A549 (cell line): ENCODE results near the gene OR10G4.
"Not testable (repeated sequence)": the region's sequence is repeated elsewhere in the genome, so short reads cannot be mapped to it uniquely, and the experiment has no call there.

Source experiments
- JUNB ChIP-seq: fragments of >200 bp; sonication (Bioruptor Twin); formaldehyde crosslinking; IDR thresholded peaks from 2 replicates; pipeline ENCODE4 v1.6.1; 2016
- KDM1A ChIP-seq: fragments of 200-600 bp; sonication (generic); IDR thresholded peaks from 2 replicates; pipeline ENCODE4 v1.6.1; 2016; ENCODE audit warnings: low read depth, mild to moderate bottlenecking
- RNF2 ChIP-seq: fragments of 200-600 bp; sonication (generic); IDR thresholded peaks from 2 replicates; pipeline ENCODE4 v1.6.1; 2016; ENCODE audit warnings: low read depth, mild to moderate bottlenecking, antibody characterized with exemption, moderate library complexity, borderline replicate concordance
- TF ChIP-seq, protein P1 (sequence below): fragments of >200 bp; sonication (Bioruptor Twin); formaldehyde crosslinking; IDR thresholded peaks from 3 replicates; pipeline ENCODE4 v1.5.1; 2016
- TF ChIP-seq, protein P2 (sequence below): fragments of 200-600 bp; sonication (generic); IDR thresholded peaks from 2 replicates; pipeline ENCODE4 v1.6.1; 2016; ENCODE audit warnings: antibody characterized with exemption, mild to moderate bottlenecking, moderate library complexity
- TF ChIP-seq, protein P3 (sequence below): fragments of >200 bp; sonication (Bioruptor Twin); formaldehyde crosslinking; IDR thresholded peaks from 3 replicates; pipeline ENCODE4 v1.6.1; 2016
- TF ChIP-seq, protein P4 (sequence below): IDR thresholded peaks from 2 replicates; pipeline ENCODE4 v1.6.1; 2012

DNA sequence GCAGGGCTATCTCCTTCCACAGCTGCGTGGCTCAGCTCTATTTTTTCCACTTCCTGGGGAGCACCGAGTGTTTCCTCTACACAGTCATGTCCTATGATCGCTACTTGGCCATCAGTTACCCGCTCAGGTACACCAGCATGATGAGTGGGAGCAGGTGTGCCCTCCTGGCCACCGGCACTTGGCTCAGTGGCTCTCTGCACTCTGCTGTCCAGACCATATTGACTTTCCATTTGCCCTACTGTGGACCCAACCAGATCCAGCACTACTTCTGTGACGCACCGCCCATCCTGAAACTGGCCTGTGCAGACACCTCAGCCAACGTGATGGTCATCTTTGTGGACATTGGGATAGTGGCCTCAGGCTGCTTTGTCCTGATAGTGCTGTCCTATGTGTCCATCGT, 3.0 kb downstream of the OR10G4 start:
- TF ChIP-seq, protein P1, sequence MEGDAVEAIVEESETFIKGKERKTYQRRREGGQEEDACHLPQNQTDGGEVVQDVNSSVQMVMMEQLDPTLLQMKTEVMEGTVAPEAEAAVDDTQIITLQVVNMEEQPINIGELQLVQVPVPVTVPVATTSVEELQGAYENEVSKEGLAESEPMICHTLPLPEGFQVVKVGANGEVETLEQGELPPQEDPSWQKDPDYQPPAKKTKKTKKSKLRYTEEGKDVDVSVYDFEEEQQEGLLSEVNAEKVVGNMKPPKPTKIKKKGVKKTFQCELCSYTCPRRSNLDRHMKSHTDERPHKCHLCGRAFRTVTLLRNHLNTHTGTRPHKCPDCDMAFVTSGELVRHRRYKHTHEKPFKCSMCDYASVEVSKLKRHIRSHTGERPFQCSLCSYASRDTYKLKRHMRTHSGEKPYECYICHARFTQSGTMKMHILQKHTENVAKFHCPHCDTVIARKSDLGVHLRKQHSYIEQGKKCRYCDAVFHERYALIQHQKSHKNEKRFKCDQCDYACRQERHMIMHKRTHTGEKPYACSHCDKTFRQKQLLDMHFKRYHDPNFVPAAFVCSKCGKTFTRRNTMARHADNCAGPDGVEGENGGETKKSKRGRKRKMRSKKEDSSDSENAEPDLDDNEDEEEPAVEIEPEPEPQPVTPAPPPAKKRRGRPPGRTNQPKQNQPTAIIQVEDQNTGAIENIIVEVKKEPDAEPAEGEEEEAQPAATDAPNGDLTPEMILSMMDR = not testable (repeated sequence)
- not testable (repeated sequence) for TF ChIP-seq KDM1A, RNF2, JUNB
- TF ChIP-seq, protein P2, sequence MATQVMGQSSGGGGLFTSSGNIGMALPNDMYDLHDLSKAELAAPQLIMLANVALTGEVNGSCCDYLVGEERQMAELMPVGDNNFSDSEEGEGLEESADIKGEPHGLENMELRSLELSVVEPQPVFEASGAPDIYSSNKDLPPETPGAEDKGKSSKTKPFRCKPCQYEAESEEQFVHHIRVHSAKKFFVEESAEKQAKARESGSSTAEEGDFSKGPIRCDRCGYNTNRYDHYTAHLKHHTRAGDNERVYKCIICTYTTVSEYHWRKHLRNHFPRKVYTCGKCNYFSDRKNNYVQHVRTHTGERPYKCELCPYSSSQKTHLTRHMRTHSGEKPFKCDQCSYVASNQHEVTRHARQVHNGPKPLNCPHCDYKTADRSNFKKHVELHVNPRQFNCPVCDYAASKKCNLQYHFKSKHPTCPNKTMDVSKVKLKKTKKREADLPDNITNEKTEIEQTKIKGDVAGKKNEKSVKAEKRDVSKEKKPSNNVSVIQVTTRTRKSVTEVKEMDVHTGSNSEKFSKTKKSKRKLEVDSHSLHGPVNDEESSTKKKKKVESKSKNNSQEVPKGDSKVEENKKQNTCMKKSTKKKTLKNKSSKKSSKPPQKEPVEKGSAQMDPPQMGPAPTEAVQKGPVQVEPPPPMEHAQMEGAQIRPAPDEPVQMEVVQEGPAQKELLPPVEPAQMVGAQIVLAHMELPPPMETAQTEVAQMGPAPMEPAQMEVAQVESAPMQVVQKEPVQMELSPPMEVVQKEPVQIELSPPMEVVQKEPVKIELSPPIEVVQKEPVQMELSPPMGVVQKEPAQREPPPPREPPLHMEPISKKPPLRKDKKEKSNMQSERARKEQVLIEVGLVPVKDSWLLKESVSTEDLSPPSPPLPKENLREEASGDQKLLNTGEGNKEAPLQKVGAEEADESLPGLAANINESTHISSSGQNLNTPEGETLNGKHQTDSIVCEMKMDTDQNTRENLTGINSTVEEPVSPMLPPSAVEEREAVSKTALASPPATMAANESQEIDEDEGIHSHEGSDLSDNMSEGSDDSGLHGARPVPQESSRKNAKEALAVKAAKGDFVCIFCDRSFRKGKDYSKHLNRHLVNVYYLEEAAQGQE = not testable (repeated sequence)
- TF ChIP-seq, protein P3, sequence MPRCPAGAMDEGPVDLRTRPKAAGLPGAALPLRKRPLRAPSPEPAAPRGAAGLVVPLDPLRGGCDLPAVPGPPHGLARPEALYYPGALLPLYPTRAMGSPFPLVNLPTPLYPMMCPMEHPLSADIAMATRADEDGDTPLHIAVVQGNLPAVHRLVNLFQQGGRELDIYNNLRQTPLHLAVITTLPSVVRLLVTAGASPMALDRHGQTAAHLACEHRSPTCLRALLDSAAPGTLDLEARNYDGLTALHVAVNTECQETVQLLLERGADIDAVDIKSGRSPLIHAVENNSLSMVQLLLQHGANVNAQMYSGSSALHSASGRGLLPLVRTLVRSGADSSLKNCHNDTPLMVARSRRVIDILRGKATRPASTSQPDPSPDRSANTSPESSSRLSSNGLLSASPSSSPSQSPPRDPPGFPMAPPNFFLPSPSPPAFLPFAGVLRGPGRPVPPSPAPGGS = not testable (repeated sequence)
- TF ChIP-seq, protein P4, sequence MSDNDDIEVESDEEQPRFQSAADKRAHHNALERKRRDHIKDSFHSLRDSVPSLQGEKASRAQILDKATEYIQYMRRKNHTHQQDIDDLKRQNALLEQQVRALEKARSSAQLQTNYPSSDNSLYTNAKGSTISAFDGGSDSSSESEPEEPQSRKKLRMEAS = not testable (repeated sequence)
